ENCODE measurements around the gene GLYAT.

GLYAT gene

GRCh38 chr11:58731819-58732218 is at the start of gene GLYAT:
TSS of gene GLYAT (minus strand) at chr11:58731943. CDS start at chr11:58724496, 7,447 bp downstream.
- no peak for DNase-seq

- no peak for DNase-seq
Observed at GRCh38 chr11:58781345-58781744, 49.6 kb upstream of the GLYAT start.

- no peak for DNase-seq
Observed at GRCh38 chr11:58780578-58780977, 48.8 kb upstream of the GLYAT start.

- no peak for DNase-seq
Observed at GRCh38 chr11:58776891-58777710, 45.4 kb upstream of the GLYAT start.

- no peak for DNase-seq
Observed at GRCh38 chr11:58775066-58775708, 43.4 kb upstream of the GLYAT start.

- DNase-seq: no peak
Observed at GRCh38 chr11:58774164-58774593, 42.4 kb upstream of the GLYAT start.

- DNase-seq: no peak
Observed at GRCh38 chr11:58773337-58773736, 41.6 kb upstream of the GLYAT start.

- no peak for DNase-seq
Observed at GRCh38 chr11:58772329-58773285, 40.9 kb upstream of the GLYAT start.

GRCh38 chr11:58771458-58771855 is 39.7 kb upstream of the GLYAT start:
- no peak for DNase-seq

GRCh38 chr11:58770627-58771457 is 39.1 kb upstream of the GLYAT start:
- DNase-seq: no peak

GRCh38 chr11:58770166-58770565 is 38.4 kb upstream of the GLYAT start:
- DNase-seq: no peak

GRCh38 chr11:58769308-58769707 is 37.6 kb upstream of the GLYAT start:
- DNase-seq: no peak

GRCh38 chr11:58768137-58768536 is 36.4 kb upstream of the GLYAT start:
- DNase-seq: no peak

GRCh38 chr11:58765078-58765477 is 33.3 kb upstream of the GLYAT start:
- DNase-seq: no peak

- no peak for DNase-seq
Observed at GRCh38 chr11:58763120-58763490, 31.4 kb upstream of the GLYAT start.

GRCh38 chr11:58762284-58763119 is 30.8 kb upstream of the GLYAT start:
- no peak for DNase-seq

- no peak for DNase-seq
Observed at GRCh38 chr11:58757439-58757838, 25.7 kb upstream of the GLYAT start.

- DNase-seq: no peak
Observed at GRCh38 chr11:58745705-58746364, 14.1 kb upstream of the GLYAT start.

GRCh38 chr11:58744988-58745704 is 13.4 kb upstream of the GLYAT start:
- DNase-seq: no peak
